ENCODE results near the gene CSK.
A peak's percentile ranks its signal among the peaks of the same experiment; 100 is the strongest.

CSK gene

GRCh38 chr15:74773329-74773728 is 8.6 kb upstream of the CSK start:
- no peak overlapping the region for H3K27ac ChIP-seq
- no peak for TF ChIP-seq CTCF (conservative IDR thresholded peaks at IDR 0.05)

DNA sequence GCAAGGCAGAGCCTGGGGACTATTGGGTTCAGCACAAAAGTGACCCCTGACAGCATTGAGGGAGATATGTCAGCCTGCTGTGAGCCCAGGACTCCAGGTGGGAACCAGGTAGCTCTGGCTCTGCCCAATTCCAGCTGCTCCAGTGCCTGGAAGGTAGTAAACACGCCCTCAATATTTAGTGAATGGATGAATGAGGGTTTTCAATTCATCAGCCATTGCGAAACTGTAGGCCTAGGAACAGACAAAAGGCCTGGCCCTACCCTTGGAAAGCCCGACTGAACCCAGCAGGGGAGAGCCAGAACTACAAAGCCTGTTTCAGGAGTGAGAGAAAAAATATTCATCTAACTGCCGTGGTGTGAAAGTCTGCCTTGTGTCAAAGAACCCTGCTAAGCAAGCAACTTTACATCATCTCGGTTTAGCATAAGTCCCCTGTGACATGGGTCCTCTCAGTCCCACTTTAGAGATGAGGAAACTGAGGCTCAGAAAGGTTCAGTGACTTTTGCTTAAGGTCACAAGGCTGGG is 8.1 kb upstream of the CSK start:
- no peak overlapping the region for H3K27ac ChIP-seq
- no peak for TF ChIP-seq CTCF (conservative IDR thresholded peaks at IDR 0.05)

DNA sequence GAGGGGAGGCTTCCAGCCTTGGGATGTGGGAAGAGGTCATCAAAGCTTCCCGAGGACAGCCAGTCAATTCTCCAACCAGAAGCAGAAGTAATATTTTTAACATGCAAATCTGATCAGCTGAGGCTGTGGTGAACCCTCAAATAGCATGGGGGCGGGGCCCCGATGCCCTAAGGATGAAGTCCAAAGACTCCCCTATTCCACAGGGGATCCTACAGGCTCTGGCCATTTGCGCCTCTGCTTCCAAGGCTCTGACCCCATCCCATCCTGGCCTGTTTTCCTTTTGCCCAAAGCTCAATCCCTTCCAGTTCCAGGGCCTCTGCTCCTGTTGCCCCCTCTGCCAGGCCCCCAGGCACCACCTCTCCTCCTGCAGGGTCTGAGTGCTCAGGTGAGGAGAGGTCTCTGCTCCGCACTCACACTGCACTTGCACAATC is 6.7 kb upstream of the CSK start:
- TF ChIP-seq CTCF (conservative IDR thresholded peaks at IDR 0.05) = no peak

GRCh38 chr15:74775894-74776293 is 6.0 kb upstream of the CSK start:
- no peak for TF ChIP-seq CTCF (conservative IDR thresholded peaks at IDR 0.05)
- no peak overlapping the region for H3K27ac ChIP-seq

More for the DNA sequence above, 6.7 kb upstream of the CSK start:
- H3K27ac ChIP-seq = no peak overlapping the region

DNA sequence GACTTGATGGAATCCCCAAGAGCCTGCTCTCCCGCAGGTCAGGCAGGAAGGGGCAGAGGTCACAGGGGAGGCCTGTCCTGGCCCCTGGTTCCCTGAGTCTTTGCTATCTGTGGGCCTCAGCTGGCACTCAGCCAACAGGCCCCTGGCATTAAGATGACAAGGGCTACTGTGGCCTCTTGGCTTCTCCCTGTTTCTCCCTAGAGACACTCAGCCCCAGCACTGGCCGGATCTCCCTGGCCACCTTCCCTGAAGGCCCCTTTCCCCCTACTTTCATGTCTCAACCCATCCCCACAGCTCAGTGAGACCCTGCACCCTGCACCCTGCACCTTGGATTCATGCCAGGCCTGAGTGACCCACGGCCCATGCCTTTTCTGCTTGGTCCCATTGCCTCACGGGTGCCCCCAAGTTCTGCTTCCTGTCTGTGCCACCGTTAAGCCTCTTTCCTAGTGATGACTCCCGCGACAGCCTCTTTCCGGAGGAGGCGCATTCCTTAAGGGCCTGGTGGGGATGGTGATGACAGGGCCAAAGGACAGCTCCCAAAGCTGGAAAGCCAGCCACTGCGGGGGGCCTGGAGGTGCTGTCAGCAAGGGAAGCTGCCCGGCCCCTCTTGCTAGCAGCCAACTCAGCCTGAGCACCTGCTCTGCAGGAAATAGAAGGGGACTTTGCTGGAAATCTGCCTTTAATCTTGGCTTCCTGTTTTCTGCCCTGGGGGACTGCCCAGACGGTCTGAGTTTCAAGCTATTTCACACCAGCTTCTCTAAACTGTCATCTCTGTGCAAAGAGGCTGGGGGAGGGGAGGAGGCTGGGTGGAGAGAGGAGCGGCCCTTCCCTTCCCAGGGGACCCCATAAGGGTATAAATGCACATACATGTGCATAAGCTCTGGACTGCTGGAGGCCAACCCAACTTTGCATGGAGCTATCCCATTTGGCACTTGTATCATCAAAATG is 4.8 kb upstream of the CSK start:
- no peak for TF ChIP-seq CTCF (conservative IDR thresholded peaks at IDR 0.05)
- no peak overlapping the region for H3K27ac ChIP-seq

- TF ChIP-seq CTCF (conservative IDR thresholded peaks at IDR 0.05) = no peak
Observed at GRCh38 chr15:74777769-74778598, 3.9 kb upstream of the CSK start.

DNA sequence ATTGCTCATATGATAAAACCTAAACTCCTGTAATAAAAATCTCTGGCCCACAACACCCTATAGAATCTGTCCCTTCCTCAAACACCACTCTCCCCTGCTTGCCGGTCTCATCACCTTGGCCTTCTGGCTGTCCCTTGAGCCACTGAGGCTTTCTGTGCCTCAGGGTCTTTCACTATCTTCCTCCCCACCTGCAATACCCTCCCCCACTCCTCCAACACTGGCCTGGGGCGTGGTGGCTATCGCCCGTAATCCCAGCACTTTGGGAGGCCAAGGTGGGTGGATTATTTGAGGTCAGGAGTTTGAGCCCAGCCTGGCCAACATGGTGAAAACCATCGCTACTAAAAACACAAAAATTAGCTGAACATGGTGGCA is 3.3 kb upstream of the CSK start:
- peak overlapping the region; percentile 5; the same call in 1 of the 2 replicates for H3K27ac ChIP-seq
- TF ChIP-seq CTCF (conservative IDR thresholded peaks at IDR 0.05) = no peak

More at GRCh38 chr15:74777769-74778598, 3.9 kb upstream of the CSK start:
- no peak overlapping the region for H3K27ac ChIP-seq

All from VCaP (cell line).